NCI-H2171 treated with DMSO at 0.1 percent for 48 hours (cell line): ENCODE measurements around the gene PRKAG1.

Source experiments
- DNase-seq: peaks from one replicate; lab custom pipeline; 2025; lab: John Stamatoyannopoulos, UW

PRKAG1 gene

GRCh38 chr12:48966177-48966895, 52.2 kb downstream of the PRKAG1 start:
- DNase-seq: no peak

DNA sequence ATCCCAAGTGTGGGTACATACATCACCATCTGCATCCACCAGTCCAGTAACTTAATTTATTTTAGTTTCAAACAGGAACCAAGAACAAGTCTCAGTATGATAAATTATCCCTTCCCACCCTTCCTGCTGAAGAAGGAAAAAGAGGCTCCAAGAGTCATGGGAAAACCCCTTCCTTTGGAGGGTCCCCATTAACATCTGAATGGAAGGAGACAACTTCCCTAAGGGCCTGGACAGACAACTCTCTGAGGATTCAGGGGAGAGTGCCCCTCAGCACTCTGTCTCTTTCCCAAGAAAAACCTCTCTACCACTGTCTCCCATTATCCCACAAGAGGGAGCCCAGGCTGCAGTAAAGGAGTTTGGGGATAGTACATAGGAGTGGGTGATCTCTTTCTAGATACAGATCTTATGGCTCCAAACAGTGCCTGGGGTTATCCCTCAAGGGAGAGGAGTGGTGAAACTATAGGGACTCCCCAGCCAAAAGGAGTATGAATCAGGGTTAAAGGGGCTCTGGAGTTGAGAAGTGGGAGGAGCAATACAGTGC, 53.2 kb downstream of the PRKAG1 start:
- no peak for DNase-seq

GRCh38 chr12:48961801-48962200, 56.8 kb downstream of the PRKAG1 start:
- no peak for DNase-seq

DNA sequence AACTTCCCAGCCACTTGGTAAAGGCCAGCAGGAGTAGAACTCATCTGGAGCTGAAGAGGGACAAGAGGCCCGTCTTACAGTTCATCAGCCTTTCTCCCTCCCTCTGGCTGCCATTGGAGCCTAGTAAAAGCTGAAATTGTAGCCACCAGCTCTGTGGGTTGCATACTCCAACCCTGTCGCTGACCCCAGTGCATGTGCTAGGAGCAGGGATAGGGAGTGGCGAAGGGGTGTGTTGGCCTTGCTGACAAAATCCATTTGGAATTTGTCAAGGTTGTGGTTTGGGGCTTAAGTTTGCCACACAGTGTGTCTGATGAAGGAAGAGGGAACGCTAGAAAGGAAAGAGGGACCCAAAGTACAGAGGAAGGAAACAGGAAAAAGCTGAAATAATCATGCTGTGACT, 57.2 kb downstream of the PRKAG1 start:
- no peak for DNase-seq

GRCh38 chr12:48960834-48961233, 57.7 kb downstream of the PRKAG1 start:
- DNase-seq: no peak

- peak; percentile 76 for DNase-seq
Measured at GRCh38 chr12:48958049-48958388, 60.6 kb downstream of the PRKAG1 start.

GRCh38 chr12:48957141-48958048, 61.2 kb downstream of the PRKAG1 start, which contains the start of gene ARF3:
TSS of gene ARF3 (minus strand) at chr12:48957487. CDS start at chr12:48941095, 16,392 bp downstream.
- DNase-seq: peak; percentile 95

DNA sequence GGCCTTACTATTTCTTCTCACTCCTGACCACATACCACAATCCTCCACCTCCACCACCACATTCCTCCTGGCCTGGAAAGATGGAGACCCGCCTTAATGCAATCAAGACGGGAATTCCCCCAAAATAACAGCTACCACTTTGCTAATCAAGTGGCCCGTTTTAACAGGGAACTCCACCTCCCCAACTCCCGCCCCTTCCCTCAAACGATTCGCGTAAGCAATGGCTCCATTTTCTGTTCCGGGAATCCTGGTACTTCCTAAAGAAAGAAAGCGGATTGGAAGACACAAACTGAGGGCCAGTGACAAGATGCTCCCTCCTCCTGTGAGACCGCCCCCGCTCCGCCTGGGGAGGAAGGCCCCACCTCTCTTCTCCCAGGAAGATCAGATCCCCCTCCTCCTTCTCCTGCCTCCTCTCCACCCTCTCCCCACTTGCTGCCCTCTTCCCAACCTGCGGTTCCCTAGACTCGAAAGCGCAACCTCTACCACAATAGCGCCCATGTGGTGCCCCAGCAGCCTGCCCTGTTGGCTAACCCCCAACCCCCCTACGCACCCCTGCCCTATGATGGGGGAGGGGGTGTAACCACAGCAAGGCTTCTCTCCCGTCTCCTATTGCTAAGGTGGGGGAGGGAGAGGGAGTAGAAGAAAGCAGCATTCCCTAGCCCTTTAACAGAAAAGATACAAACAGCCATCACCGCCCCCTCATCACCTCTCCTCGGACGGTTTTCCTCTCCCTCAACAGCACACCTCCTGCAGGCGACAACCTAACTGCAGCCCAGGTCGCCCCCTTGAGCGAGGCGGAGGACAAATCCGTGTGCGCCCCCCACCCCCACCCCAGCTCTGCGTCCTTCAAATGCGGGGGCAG, 62.1 kb downstream of the PRKAG1 start:
- DNase-seq: peak; percentile 97

GRCh38 chr12:48954841-48955501, 63.6 kb downstream of the PRKAG1 start:
- no peak for DNase-seq

- DNase-seq: no peak
Measured at GRCh38 chr12:48954061-48954460, 64.5 kb downstream of the PRKAG1 start.

DNA sequence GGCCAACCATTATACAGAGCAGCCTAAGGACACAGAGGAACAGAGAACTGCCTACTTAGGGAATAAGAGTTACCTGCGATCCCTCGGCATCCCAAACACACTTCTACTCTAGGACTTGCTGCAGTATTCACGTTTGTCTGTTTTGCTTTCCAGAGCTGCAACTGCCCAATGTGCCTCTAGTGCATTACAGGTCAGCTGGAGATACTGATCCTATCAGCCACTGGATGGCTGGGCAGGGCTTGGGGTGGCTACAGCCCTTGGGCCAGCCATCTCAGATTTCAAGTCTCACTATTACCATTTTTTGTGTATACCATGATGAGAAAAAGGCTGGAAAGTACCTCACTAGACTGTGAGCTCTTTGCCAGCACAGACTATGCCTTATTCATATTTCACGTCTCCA, 65.9 kb downstream of the PRKAG1 start:
- no peak for DNase-seq
